ENCODE data around the gene PRDM16. TPM values are rescaled to one million over a fixed set of nuclear protein-coding genes. Genes with fewer than 3 reads are reported as not detected.

PRDM16 gene
- total RNA-seq, 1 donor from 2014 or later = not detected

DNA sequence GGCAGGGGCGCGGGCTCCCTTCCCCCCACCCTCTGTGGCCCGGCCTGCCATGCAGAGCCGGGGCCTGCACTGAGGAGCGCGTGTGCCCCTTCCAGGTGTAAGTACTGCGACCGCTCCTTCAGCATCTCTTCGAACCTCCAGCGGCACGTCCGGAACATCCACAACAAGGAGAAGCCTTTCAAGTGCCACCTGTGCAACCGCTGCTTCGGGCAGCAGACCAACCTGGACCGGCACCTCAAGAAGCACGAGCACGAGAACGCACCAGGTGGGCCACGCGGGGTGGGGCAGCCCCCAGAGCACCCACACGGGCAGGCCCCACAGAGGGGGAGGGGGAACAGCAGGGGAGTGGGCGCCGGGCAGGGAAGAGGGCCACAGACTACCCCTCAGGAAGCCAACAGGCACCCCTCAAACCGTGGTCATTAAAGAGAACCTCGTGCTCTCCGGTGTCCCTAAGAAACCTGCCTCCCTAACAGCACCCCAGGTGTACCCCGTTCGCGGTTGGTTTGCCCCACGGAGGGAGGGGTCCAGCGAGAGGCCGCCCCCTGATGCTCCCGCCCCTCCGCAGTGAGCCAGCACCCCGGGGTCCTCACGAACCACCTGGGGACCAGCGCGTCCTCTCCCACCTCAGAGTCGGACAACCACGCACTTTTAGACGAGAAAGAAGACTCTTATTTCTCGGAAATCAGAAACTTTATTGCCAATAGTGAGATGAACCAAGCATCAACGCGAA is 356.6 kb downstream of the PRDM16 start:
- no peak for DNase-seq

DNA sequence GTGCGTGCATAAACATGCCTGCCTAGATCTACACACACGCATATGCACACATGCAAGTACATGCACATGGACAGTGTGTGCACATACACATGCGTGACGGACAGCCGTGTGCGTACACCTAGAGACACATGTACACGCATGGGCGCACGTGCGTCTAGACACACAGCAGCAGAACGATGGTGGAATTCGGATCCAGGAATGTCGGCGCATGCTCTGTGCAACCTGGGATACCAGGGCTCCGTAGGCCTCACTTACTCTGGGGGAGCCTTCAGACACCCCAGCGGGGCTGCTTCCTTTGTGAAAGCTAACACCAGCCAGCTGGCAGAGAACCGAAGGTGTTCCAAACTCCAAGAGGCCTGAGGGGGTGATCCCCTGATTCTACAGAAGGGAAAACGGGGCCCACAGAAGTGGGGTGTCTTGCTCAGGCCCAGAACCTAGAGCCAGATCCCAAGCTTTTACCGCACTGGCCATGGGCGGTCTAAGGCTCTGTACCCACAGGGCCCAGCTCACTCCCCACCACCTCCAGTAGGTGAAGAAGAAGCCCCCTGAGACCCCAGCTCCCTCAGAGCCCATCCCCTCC is 358.0 kb downstream of the PRDM16 start:
- no peak for DNase-seq

DNA sequence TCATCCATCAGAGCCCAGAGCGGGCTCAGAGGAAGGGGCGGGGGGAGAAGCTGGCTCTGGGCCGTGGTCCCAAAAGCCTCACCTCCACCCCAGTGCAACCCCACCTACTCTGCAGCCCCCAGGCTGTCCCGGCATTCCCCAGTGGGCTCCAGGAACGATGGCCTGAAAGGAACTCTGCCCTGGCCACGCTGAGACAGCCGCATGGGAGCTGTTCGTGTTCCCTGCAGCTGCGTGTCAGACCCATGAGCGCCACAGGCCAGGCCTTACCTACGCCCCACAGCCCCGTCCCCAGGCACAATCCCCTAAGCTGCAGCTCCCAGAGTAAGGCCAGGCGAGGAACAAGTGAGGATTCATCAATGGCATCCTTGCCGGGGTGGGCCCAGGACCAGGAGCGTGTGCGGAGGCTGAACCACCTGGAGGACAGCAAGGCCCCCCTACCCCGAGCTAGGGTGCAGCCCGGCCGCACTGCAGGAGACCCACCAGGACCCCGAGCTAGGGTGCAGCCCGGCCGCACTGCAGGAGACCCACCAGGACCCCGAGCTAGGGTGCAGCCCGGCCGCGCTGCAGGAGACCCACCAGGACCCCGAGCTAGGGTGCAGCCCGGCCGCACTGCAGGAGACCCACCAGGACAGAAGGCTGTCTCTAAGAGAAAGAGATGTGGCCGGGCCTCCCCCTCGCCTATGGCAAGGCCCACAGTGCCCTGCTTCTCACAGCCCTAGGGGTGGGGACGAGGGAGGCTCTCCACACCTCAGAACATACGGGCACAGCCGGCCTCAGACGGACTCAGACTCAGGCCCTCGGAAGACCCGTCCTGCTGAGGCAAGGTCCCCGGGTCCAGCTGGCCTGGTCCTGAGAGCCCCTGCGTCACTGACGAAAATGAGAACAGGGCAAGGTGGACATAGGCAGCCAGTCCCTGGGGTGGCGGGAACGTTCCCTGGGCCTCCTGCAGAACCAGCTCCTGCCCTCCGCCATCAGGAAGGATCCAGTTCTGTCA is 359.0 kb downstream of the PRDM16 start:
- no peak for DNase-seq

DNA sequence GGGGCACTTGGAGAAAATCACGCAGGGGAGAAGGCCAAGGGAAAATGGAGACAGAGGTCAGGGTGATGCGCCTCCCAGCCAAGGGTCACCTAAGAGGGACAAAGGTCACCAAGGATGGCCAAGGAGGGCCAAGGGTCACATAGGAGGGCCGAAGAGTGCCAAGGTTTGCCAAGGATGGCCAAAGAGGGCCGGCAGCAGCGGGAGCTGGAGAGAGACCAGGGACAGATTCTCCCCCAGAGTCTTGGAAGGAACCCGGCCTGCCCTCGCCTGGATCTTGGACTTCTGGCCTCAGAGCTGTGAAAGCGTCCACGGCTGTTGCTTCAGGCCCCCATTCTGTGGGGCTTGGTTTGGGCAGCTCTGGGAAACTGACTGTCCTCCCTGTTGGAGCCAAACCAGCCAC is 359.9 kb downstream of the PRDM16 start:
- no peak for DNase-seq

DNA sequence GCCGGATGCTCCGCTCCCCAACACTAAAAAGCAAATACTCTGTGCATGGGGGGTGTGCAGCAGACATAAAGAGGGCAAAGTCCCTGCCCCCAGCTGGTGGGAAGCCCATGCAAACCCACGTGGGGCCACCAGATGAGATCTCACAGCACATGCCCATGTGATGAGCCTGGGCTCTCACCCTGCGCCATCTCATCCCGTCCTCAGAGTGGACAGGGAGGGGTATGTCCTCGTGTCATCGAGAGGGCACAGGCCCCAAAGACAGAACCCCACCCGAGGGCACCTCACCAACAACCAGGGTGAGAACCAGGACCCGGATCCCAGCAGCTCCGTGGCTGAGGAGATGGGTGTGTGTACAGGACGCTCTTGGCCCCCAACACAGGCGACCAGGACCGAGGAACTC is 360.3 kb downstream of the PRDM16 start:
- DNase-seq = no peak

DNA sequence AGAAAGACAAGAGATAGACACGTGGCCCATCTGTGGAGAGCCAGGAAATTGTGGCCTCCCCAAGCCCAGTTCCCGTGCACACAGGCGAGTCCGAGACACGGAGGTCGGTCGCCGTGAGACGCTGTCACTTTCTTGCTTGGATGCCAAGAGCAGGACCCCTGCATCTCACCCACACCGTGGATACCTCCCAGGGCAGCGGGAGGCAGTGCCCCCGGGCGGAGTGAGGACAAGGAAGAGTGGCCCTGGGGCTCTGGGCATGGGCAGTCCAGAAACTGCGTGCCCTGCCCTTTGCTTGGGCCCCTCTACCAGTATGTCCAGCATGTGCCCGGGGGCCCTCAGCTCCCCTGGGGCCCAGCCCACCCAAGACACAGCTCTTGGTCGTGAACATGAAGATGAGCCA is 360.8 kb downstream of the PRDM16 start:
- DNase-seq = no peak

DNA sequence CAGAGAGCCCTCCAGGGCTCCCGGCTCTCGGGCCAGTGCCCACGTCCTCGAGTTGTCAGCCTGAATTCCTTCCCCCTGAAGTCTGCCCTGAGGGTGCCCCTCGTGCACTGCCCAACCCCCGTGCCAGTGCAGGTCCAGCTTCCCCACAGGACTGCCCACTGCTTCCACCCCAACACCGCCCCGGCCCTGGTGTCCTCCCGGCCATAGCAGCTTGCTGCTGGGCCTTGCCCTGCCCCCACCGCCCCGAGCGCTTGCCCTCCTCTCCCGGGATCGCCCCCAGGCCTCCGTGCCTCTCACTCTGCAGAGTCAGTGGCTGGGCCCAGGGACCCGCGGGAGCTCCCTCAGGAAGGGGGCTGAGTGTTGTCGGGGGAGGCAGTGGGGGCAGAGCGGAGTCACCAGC is 361.4 kb downstream of the PRDM16 start:
- DNase-seq = no peak

DNA sequence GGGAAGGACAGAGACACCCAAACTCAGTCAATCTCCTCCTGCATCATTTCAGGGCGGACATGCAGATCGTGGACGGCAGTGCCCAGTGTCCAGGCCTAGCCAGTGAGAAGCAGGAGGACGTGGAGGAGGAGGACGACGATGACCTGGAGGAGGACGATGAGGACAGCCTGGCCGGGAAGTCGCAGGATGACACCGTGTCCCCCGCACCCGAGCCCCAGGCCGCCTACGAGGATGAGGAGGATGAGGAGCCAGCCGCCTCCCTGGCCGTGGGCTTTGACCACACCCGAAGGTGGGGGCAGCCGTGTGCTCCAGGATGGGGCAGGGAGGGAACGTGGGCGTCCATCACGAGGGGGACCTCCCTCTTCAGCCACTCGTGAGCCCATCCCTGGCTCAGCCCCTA is 361.8 kb downstream of the PRDM16 start:
- DNase-seq = no peak

DNA sequence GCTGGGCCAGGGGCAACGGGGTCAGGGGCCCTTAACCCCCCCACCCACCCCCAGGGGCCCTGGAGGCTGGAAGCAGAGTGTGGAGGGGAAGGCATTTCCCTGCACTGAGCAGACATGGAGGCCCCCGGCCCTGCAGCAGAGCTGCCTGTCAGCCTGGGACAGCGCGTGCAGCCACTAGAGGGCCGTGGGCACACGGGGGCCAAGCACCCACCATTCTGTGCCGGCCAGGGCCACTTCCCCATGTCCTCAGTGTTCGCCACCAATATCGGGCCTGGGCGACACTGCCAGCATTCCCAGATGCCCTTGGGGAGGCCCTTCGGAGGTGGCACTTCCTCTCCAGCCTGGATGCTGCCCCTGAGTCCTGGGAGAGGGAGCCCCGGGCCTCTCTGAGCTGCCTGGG is 362.3 kb downstream of the PRDM16 start:
- DNase-seq = peak; percentile 26

DNA sequence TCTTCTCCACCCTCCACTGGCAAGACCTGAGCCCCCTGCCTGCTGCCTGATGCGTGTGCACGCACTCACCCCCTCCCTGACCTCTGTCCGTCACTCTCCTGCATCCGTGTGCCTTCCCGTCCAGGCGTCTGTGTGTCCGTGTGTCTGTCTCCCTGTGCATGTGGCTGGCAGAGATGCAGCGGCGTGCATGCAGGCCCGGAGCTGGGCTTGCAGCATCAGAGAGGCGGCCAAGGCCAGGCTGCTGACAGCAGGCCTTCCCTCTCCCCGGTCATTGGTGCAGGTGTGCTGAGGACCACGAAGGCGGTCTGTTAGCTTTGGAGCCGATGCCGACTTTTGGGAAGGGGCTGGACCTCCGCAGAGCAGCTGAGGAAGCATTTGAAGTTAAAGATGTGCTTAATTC is 362.7 kb downstream of the PRDM16 start:
- DNase-seq = no peak

DNA sequence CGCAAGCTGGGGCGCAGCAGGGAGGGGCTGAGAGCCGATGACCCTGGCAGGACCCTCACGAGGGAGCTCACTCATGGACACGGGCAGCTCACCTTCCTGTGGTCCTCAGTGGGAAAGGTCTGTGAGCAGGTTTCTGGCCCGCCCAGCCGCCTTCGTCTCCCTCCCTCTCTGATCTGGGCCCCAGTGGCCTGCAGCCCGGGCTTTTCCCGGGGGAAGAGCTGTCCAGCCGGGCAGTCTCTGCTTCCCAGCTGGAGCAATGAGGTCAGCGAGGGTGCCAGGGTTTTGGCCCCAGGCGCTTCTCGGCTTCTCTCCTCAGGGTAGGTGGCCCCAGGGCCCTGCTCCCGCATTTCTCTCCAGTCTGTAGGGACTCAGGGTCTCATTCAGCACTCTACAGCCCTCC is 363.3 kb downstream of the PRDM16 start:
- DNase-seq = no peak

DNA sequence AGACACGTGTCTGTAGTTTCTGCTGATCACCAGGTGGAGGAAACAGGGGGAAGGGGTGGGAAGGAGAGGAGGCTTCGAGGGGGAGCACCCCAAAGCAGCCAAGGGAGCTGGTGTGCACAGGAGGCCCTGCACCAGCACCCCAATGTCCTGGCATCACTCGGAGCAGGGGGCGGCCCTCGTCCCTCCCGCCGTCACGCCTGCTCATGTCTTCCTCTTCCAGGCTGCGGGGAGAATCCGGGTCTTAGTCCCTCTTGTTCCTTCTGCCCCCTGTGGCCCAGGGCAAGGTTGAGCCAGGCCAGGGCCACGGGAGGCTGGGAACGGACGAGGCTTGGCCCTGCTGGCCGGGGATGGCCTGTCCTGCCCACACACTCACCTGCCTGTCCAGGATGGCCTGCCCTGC is 364.1 kb downstream of the PRDM16 start:
- DNase-seq = no peak

DNA sequence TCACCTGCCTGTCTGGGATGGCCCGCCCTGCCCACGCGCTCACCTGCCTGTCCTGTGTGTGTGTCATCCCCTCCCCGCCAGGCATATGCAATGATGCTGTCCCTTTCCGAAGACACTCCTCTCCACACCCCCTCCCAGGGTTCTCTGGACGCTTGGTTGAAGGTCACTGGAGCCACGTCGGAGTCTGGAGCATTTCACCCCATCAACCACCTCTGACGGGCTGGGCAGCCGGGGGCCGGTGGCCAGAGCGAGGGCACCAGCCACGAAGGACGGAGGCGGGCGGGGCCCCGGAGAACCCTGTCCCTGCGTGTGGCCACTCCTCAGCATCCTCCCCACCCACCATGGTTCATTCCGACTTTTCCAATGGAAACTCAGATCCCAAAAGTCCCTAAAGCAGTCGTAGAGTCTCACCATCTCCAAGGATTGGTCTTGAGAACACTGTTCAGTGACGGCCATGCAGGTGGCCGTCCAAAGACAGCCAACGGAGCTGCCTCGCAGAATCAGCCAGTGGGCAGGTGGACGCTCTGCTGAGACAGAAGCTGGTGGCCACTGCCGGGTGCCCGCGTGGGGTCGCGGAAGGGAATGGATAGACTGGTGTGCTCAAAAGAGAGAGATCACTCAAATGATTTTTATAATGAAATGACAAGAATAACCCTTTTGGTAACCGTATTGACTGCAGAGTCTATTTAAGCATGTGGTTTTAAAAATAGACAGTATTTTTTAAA is 364.8 kb downstream of the PRDM16 start:
- DNase-seq = no peak

DNA sequence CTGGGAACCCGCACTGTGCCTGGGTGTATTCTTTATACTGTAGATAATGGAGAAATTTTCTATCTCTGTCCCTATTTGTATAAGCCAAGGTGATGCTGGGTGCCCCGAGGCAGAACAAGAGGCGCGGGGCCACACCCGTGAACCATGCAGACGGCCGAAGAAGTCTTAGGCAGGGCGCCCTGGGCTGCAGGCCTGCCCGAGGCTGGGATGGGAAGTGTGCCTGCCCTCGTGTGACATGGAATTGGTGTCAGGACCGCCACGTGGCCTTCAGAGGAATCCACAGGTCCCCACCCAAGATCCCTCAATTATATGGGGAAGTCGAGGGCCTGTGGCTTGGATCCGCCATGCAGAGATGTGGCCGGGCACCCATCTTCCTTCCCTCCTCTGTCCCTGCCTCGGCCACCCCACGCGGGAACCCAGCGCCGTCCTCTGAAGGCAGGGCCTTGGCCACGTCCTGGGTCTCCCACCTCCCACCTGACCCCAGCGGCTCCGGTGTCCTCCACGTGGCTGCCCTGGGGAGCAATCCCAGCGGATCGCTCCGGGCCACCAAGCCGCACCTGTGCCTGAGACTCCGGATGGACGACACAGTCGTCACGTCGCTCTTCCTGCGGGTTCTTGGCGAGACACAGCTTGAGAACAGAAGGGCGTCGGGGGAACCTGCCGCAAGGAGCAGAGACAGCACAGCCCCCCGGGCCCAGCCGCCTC is 365.6 kb downstream of the PRDM16 start:
- DNase-seq = no peak

DNA sequence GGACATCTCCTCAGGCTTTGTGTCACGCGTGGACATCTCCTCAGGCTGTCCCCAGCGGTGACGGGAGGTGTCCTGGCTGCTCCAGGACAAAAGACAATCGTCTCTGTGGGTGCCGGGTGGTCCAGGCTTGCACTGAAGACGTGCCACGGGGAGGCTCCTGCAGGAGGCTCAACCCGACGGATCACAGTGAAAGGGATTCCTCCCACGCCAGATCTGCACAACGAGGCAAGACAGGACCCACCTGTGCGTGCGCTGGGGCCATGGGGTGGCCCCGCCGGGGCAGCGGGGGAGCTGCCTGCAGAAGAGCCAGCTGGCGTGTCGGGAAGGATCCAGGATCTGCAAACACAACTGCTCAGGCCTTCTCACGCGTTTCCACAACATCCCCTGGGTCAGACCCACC is 366.7 kb downstream of the PRDM16 start:
- no peak for DNase-seq

DNA sequence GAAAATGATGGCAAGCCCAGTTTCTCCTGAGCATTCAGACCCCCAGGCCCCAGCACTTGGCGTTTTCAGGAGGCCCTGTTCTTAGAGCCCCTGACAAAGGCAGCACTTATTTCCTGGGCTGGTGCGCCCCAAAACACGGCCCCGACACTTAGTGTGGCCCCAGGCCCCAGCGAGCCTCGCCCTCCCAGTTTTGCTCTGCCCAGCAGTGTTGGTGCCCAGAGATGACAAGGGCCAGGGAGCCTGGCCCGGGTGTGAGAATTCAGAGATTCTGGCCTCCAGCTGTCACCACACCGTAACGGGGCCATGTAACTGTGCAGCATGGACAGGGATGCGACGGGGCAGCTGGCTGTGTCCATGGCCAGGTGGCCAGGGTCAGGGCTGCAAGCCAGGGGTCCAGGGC is 367.4 kb downstream of the PRDM16 start:
- no peak for DNase-seq

DNA sequence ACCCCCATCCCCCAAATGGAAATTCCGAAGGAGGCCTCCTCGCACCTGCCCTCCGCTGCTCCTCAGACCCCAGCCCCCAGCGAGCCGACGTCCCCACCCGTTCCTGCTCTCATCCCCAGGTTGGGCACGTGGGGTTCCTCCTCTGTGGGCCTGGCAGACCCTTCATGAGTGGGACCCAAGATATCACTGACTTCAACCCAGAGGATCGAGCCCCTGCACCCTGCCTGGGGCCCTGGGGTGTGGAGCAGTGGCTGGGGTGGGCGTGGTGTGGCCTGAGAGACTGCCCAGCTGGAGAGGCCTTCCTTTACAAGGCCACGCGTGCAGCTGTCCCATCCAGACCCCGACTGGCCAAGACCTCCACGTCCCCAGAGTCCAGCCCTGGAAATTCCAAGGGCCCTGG is 367.9 kb downstream of the PRDM16 start:
- no peak for DNase-seq

DNA sequence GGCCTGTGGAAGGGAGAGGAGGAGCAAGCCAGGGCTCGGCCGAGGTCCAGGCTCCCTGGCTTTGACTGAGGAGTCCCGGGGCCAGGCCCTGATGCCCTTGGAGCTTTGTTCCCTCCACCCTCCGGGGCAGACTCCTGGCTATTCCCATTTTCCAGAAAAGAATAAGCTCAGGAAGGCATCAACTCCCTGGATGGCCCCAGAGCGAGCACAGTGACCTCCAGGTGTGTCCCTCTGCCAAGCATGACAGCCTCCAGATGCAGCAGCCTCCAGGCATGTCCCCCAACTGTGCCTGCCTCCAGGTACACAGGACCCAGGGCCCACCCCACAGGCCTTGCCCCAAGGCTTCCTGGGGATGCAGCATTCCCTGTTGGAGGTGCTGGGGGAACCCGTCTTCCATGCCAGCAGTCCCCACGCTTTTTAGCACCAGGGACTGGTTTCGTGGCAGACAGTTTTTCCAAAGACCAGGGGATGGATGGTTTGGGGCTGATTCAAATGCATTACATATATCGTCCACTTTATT is 369.7 kb downstream of the PRDM16 start:
- no peak for DNase-seq

DNA sequence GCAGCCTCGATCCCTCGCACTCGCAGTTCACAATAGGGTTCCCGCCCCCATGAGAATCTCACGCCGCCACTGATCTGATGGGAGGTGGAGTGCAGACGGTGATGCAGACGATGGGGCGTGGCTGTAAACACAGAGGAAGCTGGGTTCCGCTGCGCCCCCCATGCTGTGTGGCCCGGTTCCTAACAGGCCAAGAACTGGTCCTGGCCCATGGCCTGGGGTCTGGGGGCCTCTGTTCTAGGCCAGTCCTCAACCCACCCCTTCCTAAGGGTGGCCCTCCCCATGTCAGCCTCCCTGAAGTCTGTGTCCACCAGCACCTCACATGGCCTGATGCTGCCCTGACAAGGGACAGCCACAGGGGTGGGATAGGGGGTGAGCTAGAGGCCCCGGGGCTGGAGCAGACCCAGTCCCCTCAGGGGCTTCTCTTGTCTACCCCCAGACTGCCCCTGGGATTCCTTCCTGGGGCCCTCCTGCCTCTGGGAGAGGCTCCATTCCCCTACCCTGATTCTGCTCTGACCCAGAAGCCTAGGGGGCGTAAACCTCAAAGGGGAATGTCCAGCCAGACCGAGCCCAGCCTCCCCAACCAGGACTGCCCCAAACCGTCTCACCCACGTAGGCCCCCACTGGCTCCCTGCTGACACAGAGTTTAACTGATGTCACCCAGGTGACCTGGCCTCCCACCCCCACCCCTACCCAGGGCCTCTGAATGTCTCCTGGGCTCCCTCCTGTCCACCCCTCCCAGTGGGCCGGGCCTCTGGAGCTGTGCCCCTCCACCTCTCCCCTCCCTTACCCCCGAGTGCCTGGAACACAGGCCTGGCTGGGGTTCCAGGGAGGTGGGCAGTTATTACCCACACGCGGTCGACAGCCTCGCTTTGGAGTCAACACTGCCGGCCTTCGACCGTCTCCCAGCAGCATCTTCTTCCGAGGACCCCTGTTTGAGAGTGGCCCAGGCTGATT is 370.6 kb downstream of the PRDM16 start:
- DNase-seq = no peak

DNA sequence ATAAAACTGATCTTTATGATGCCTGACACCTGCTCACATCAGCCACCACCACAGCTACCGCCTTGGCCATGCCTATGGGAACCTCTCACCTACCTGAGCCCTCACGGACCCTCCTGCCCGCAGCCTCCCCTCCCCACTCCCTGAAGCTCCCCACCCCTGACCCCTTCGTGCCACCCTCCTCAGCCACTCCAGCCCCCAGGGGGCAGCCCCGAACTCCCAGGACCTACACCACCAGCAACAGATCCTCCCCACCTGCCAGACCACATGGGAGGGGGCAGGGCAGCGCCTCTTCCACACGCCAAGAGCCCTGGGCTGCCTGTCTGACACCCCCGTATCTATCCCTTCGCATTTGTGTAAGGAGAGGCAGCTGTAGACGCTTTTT is 371.3 kb downstream of the PRDM16 start:
- no peak for DNase-seq
